DMS153 treated with DMSO at 0.1 percent for 48 hours (cell line): Measurements from ENCODE around the gene TEX264.

Experiments used
- DNase-seq: peaks from one replicate; lab custom pipeline; 2025; ENCODE audit not compliant: unreplicated experiment; lab: John Stamatoyannopoulos, UW

The TEX264 gene

GRCh38 chr3:51748327-51748726, 77.3 kb downstream of the TEX264 start:
- DNase-seq: no peak

- DNase-seq: no peak
Measured at GRCh38 chr3:51750878-51751277, 79.8 kb downstream of the TEX264 start.

- DNase-seq: no peak
Measured at GRCh38 chr3:51751287-51751686, 80.2 kb downstream of the TEX264 start.
